Measurements from ENCODE around the gene CHST3.
"Not testable (repeated sequence)": the region's sequence is repeated elsewhere in the genome, so short reads cannot be mapped to it uniquely, and the experiment has no call there.

CHST3 gene

GRCh38 chr10:71974489-71975021, 10.4 kb downstream of the CHST3 start:
- DNase-seq = no peak

- no peak for DNase-seq
These were observed 11.1 kb downstream of the CHST3 start for GRCh38 chr10:71975087-71975870.

- peak; percentile 56 for DNase-seq
These were observed 11.9 kb downstream of the CHST3 start for GRCh38 chr10:71975871-71976725.

- not testable (repeated sequence) for DNase-seq
These were observed 13.4 kb downstream of the CHST3 start for GRCh38 chr10:71977614-71977903.

GRCh38 chr10:71978476-71978875, 14.3 kb downstream of the CHST3 start:
- no peak for DNase-seq

GRCh38 chr10:71978988-71979691, 14.9 kb downstream of the CHST3 start:
- no peak for DNase-seq

- no peak for DNase-seq
These were observed 15.5 kb downstream of the CHST3 start for GRCh38 chr10:71979692-71980062.

GRCh38 chr10:71980181-71981014, 16.2 kb downstream of the CHST3 start:
- no peak for DNase-seq

GRCh38 chr10:71981015-71981875, 17.1 kb downstream of the CHST3 start:
- DNase-seq = no peak

- DNase-seq = no peak
These were observed 17.7 kb downstream of the CHST3 start for GRCh38 chr10:71981876-71982230.

GRCh38 chr10:71982269-71983178, 18.3 kb downstream of the CHST3 start:
- DNase-seq = no peak

- DNase-seq = no peak
These were observed 20.1 kb downstream of the CHST3 start for GRCh38 chr10:71984126-71984808.

GRCh38 chr10:71984809-71985388, 20.7 kb downstream of the CHST3 start:
- DNase-seq = no peak

GRCh38 chr10:71985542-71986250, 21.5 kb downstream of the CHST3 start:
- DNase-seq = peak; percentile 79

- not testable (repeated sequence) for DNase-seq
These were observed 24.7 kb downstream of the CHST3 start for GRCh38 chr10:71988895-71989294.

- no peak for DNase-seq
These were observed 25.7 kb downstream of the CHST3 start for GRCh38 chr10:71989661-71990454.

GRCh38 chr10:71990706-71991269, 26.6 kb downstream of the CHST3 start:
- no peak for DNase-seq

- no peak for DNase-seq
These were observed 31.3 kb downstream of the CHST3 start for GRCh38 chr10:71995449-71995848.

Data from fibroblast of upper back skin (primary cell).